C4-2B (cell line): ENCODE results near the gene KBTBD13.
A peak's percentile ranks its signal among the peaks of the same experiment; 100 is the strongest.

ENCODE experiments used
- H3K27ac ChIP-seq: fragments of 450-650 bp; 2 replicates; pipeline ENCODE4 v1.5.1; 2017
- ZFX ChIP-seq: fragments of 450-650 bp; IDR thresholded peaks from 2 replicates; pipeline ENCODE4 v1.6.1; 2017
- TF ChIP-seq, protein P1 (sequence below): fragments of 450-650 bp; conservative IDR thresholded peaks from 2 replicates; pipeline ENCODE4 v1.5.1; 2017; ENCODE audit warnings: mild to moderate bottlenecking

The KBTBD13 gene

DNA sequence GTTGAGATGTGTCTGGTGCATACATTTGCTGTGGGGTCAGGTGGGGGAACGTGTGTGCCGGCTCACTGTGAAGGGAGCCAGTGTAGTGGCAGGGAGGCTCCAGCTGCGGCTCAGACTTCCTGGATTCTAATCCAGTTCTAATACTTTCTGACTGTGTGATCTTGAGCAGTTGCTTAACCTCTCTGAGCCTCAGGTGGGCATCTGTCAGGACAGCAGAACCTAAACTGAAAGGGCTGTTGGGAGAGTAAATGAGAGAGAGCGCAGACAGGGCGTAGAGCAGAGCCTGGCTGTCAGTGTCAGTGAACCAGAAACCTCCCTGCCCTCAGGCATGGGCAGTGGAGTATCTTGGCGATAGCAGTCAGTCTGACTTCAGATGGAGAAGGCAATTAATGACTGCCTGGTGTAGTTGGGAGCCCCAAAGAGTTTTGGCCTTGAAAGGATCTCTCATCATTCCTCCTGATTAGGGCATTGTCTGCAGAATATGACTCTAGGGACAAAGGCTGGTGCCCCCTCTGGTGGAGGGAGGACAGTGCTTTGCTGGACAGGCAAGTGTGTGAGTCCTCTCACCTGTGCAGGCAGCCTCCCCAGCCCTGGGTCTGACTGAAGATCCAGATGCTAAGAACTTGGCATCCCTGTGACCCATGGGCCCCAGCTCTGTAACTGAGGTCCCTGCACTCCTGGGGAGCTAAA is 9.6 kb downstream of the KBTBD13 start:
- no peak overlapping the region for H3K27ac ChIP-seq
- no peak for TF ChIP-seq ZFX
- TF ChIP-seq, protein P1, sequence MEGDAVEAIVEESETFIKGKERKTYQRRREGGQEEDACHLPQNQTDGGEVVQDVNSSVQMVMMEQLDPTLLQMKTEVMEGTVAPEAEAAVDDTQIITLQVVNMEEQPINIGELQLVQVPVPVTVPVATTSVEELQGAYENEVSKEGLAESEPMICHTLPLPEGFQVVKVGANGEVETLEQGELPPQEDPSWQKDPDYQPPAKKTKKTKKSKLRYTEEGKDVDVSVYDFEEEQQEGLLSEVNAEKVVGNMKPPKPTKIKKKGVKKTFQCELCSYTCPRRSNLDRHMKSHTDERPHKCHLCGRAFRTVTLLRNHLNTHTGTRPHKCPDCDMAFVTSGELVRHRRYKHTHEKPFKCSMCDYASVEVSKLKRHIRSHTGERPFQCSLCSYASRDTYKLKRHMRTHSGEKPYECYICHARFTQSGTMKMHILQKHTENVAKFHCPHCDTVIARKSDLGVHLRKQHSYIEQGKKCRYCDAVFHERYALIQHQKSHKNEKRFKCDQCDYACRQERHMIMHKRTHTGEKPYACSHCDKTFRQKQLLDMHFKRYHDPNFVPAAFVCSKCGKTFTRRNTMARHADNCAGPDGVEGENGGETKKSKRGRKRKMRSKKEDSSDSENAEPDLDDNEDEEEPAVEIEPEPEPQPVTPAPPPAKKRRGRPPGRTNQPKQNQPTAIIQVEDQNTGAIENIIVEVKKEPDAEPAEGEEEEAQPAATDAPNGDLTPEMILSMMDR = peak; percentile 60

DNA sequence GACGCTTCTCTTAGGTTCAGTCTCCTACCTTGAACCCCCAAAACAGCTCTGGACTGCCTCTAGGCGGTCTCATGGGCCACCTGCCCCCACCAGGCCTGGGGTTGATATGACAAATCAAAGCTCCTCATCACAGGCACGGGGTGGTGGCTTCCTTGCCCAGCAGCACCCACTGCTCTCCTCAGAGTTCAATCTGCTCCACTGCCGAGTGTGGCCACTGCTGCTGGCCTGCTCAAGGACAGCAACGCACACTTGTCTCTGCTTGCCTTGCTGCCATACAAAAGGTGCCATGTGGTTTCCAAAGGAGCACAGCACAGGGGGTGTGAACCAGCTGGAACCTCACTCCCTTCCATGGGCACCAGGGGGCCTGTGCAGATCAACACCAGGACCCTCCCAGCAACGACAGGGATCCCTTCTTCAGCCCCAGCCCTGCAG is 10.2 kb downstream of the KBTBD13 start:
- TF ChIP-seq ZFX = no peak
- TF ChIP-seq, protein P1 = peak; percentile 37; the same call in 1 of the 2 replicates

DNA sequence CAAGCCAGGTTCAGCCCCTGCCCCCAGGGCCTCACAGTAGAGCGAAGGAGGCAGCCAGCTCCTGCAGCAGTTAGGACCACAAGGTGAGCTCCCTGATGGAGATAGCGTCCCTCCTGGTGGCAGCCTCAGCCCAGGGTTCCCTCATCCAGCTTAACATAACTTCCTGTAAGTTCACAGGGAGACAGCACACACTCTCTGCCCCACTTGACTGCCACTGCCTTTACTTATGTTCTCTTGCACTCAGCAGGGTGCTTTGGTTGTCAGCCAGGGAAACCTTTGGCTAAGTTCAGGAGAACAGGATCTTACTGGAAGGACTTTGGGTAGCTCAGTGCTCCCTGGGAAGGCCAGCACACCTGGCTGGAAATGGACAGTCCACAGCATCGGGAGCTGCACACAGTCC is 10.9 kb downstream of the KBTBD13 start:
- peak overlapping the region; percentile 18 for H3K27ac ChIP-seq
- TF ChIP-seq ZFX = no peak
- TF ChIP-seq, protein P1 = no peak

More for the DNA sequence above, 10.2 kb downstream of the KBTBD13 start:
- H3K27ac ChIP-seq = no peak overlapping the region

DNA sequence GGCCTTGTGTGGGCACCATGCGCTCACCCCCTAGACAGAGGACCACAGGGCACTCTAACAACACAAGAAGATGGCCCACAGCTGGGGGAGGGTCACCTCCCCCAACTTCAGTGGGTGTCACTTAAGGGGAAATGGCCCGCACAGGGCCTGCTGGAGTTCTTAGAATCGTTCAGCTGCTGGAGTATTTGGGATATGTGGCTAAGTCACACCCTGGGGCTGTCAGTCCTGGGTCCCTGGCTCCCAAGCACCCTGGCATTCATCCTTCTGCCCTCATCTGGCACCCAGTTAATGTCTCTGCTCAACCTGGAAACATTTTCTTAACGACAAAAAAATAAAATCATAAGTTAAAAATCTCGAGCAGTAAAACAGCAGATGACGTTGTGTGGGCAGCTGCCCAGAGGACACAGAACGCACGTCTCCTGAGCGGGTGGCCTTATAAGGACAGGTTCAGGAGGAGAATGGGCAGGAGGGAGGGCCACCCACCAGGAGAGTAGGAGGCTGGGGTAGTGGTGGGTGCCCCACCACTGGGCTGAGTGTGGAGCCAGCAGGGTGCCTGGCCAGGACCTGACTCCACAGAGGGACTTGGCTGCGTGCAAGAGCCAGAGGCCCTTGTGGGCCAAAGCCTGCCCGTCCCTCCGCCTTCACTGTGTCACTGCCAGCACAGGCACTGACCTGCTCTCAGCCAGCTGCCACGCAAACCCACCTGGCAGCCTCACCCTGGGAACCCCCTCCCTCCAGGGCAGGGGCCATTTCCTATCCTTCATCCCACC is 11.5 kb downstream of the KBTBD13 start:
- peak overlapping the region; percentile 18 for H3K27ac ChIP-seq
- TF ChIP-seq, protein P1 = no peak
- TF ChIP-seq ZFX = no peak

DNA sequence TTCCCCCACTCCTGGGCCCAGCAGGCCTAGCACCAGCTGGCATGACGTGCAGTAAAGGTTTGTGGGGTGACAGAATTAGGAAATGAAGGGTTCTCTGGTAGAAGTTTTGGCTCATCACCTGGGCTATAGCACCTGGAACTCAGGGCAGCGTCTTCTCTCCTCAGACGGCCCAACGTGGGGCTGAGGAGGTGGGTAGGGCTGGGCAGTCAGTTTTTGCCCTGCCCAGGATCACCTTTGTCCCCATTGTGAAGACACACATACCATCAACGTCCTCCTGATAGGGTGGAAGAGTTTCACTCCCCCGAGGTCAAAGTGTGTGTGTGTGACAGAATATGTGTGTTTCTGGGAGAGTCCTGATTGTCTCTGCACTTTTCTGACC is 12.1 kb downstream of the KBTBD13 start:
- TF ChIP-seq, protein P1 = no peak
- TF ChIP-seq ZFX = no peak

DNA sequence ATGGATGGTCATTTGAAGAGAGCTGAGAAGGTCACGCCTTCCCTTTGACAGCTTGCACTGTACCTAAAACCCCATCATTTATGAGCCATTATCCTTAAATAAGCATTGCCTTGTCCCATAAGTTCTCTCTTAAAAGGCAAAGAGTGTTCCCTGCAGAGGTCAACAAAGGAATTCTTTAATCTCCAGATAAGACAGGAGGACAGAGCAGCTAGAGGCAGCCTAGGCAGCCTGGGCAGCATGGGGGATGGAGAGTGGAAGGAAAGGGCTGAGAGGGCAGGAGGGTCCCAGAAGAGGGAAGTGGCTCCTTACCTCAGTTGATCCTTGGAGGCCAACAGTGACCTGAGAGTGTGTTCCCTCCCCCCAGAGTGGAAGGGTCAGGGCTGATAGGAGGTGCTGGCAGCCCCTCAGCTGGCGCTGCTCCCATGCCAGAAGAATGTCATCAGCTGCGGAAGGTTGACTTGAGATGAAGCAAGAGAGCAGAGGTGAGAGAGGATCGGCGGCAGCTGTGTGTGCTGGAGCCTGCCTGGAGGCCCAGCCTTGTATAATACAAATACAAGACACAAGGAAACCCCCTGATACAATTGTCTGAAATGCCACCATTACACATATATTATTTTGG is 12.8 kb downstream of the KBTBD13 start:
- TF ChIP-seq ZFX = no peak
- TF ChIP-seq, protein P1 = no peak
- no peak overlapping the region for H3K27ac ChIP-seq

More for the DNA sequence above, 12.1 kb downstream of the KBTBD13 start:
- H3K27ac ChIP-seq = no peak overlapping the region
